HG02870 (cell line): ENCODE data around the gene PRDM16.
"Not testable (repeated sequence)": the region's sequence is repeated elsewhere in the genome, so short reads cannot be mapped to it uniquely, and the experiment has no call there.

ENCODE experiments used
- ATAC-seq: cut with Tn5 transposase; IDR thresholded peaks from one replicate; pipeline ENCODE4 v1.9.1; 2021; ENCODE audit warnings: mild to moderate bottlenecking, moderate library complexity; ENCODE audit not compliant: unreplicated experiment

PRDM16 gene

DNA sequence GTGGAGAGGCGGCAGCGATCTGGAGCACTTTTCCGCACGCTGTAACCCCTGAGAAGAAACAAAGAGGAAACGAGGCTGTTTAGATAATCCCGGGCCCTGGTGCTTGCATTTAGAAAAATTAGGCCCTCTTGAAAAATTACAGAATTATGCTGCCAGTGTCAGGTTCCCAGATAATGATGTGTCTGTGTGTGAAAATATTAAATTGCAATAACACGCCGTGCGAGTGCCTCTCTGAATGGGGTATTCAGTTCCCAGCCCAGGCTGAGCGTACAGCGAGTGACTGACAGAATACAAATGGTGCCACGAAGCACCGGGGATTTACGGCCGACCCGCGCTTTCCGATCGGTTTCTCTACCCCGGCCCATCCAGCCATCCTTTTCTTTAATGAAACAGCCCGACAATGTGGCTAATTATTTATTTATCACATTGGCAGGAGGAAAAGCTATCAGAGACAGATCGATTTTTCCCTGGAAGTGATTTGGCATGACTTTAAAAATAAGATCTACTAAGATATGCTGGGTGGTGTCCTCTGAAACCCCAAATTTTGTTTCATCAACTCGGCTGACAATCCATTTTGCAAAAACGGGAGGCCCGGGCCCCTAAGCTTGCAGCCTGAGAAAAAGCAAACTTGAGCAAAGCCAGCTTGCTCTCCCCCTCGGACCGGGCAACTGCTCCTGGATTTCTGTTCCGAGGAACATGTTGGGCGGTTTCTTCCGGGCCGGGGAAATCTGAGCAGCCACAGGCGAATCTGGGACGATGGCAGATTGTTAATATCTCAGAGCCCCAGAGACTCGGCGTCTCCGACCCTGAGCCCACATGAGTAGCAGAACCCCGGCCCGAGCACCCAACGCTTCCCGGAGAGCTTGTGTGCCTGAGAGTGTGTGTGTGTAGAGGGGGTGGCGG lies 11.3 kb downstream of the PRDM16 start:
- ATAC-seq, result no peak

DNA sequence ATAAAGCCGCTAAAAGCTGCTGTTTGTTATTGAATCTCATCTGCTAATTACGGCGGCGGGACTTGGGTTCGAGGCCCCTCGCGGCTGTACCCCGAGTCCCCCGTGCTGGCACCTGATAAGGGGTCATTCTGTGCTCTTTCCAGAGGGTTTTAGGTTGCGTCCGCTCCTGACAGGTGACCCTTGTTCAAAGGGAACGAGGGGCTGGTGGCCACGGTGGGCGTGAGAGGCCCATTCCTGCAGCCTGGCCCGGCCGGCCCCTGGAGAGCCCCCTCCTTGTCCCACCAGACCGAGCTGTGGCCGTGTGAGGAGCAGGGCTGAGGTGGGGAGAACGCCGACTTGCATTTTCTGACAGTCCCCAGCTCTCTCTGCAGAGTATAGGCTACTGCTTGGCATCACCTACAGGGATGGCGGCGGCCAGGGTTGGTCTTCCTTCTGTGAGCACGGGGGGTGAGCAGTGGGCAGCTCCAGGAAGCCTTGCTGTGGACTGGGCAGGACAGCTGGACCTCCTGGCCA lies 12.2 kb downstream of the PRDM16 start:
- no peak for ATAC-seq

DNA sequence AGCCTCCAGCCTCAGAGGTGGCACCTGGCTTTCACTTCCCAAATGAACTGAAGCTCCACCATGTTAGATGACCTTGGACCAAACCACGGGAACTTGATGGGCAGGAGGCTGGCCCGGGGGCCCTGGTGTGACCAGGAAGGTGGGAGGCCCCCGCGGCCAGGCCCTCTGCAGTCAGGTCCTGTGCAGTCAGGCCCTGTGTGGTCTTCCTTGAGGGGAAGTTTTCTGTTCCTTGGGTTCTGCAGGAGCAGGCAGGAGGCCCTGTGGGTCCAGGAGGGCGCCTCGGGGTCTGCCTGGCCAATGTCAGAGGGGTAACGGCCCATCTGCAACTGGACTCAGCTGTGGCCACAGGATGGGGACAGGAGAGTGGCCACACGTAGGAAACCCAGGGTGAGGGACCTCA lies 13.0 kb downstream of the PRDM16 start:
- ATAC-seq, result no peak

DNA sequence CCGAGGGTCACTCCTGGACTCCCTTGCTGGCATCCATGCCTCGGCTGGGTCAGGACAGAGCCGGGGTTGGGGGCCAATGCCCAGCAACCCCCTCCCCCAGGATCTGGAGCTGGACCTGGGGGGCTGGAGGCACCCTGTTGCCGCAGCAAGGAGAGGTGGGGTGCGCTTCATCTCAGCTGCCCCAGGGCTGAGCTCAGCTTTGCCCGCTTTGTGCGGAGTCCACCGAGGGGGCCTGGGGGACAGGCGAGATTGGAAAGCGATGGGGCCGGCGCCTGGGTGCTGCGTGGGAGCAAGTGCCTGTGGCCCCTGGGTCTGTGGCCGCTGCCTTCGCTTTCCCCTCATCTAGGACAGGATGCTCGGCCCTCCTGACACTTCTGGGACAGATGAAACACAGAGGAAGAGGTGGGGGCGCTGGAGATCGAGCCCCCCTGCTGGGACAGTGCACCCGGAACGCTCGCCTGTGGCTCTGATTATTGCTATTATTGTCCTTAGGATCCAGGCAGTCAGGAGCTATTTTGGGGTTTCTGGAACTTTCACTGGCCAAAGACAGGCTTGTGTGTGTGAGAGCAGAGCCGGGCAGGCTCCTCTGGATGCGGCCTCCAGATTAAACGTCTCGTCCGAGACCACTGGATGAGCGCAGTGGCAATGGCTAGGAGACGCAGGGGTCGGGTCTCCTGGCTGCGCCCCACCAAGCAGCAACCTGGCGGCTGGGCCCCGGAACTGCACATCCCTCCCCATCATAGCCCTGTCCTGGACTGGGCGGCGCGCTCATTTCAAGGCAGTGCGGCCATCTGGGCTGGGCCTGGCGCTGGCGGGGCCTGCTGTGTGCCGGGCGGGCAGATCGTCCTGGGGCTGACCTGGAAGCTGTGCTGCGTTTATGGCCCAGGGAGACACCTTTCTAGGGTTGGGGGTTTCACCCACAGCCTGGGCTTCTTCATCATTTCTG lies 13.8 kb downstream of the PRDM16 start:
- ATAC-seq, result no peak

DNA sequence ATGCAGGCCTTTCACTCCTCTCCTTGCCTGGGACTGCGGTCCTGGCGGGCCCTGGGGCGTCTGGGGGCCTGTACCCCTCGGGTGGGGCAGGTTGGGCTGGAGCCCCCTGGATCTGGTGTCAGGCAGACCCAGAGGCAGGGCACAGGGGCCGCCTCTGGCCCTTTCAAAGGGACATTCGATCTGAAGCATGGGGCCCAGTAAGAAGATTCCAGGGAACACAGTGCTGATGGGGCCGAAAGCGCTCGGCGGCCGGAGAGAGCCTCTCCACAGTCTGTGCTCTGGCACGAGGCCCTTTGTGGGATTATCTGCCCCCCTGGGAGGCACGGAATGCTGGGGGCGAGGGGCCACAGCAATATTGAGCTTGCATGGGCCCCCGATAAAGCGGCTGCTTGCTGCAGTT lies 15.2 kb downstream of the PRDM16 start:
- ATAC-seq, result no peak

DNA sequence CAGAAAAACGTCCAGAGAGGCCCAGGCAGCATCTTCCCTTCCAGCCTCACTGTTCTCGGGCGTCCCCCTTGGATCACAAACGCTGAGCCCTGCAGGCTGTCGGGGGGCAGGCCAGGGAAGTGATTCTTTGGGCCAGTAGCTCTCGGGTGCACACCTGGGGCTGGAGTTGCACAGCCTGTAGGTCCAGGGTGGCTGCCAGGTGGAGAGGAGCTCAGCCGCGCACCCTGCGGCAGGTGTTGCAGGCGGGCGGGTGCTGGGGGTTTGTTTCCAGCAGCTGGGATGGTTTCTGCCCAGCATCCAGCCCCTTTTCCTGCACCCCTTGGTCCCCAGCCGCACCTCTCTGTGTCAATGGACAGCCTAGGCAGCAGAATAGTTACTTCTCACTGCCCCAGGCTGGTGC lies 15.7 kb downstream of the PRDM16 start:
- ATAC-seq, result no peak

DNA sequence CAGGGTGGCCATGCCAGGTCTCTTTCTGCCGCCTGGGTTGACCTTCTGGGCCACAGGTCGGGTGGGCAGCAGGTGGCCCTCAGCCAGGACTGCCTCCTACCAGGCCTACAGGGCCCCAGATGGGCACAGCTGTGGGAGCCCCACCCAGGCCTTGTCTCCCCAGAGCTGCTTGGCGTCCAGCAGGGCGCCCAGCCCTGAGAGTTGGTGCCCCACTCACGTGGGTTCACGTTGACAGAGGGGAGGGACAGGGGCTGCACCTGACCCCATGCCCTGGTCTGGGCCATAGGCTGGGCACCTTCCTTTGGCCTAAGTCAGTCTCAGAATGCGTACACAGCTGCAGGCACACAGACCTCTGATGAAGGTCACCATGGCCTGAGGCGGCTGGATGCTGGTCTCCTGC lies 16.7 kb downstream of the PRDM16 start:
- no peak for ATAC-seq

DNA sequence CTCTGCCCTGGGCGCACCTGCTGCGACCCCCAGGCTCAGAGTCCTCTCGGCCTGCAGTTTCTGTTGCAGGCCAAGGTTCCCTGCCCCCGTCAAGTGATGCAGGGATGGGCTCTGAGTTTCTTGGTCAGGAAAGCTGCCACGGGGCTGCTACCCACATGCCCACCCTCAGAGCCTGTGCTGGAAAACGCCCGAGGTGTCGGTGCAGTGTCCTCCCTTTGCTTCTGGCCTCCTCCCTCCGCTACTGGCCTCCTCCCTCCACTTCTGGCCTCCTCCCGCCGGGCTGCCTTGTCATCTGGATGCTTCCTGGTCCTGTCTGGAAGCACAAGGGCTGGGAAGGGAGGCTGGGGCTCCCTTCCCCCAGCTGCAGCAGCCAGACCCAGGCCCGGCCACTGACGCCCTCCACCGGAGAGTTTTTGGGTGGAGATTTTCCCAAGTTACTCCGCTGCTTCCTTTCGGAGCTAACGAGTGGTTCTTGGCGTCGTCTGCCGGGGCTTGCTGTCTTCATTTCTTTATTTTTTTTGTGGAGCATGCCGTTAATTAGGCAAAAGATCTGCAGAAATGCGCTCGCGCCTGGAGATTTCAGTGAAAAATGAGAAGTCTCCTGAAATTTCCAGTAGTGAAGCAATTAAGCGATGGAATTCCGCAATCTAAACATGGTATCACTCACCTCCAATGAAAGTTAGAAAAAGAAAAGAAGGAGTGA lies 17.4 kb downstream of the PRDM16 start:
- ATAC-seq, result no peak

DNA sequence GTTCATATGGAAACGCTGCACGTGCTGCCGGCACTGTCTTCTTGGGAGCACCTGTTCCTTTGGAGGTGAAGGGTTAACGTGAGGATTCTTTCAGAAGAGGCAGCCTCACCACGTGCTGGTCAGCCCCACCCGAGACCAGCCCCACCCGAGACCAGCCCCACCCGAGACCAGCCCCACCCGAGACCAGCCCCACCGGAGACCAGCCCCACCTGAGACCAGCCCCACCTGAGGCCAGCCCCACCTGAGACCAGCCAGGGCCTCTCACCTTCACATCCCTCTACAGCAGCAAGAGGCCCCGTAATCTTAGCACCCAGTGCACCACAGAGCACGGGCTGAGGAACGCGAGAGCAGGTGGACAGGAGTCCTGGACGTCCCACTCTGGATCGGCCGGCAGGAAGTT lies 18.0 kb downstream of the PRDM16 start:
- ATAC-seq, result no peak

DNA sequence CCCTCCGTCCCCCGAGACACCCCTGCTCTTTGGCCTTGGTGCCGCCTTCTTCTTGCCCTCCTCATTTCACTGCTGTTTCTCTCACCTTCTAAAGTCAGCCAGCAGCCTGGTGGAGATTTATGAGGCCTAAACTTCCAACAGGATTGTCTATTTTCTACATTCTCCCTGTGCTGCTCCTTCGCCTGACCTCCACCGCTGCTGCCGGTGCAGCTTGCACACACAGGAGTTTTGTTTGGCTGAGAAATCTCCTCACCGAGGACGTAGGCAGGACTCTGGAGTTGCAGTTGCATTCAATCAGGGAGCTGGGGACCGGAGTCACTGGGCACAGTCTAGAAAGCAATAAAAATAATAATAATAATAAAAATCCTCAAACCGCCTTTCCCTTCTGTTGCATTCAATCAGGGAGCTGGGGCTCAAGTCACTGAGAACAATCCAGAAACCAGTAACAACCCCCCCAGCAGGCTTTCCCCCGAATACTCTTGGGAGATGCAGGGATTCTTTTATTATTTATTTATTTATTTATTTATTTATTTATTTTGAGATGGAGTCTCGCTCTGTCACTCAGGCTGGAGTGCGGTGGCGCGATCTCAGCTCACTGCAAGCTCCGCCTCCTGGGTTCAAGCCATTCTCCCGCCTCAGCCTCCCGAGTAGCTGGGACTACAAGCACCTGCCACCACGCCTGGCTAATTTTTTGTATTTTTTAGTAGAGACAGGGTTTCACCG lies 19.1 kb downstream of the PRDM16 start:
- not testable (repeated sequence) for ATAC-seq

DNA sequence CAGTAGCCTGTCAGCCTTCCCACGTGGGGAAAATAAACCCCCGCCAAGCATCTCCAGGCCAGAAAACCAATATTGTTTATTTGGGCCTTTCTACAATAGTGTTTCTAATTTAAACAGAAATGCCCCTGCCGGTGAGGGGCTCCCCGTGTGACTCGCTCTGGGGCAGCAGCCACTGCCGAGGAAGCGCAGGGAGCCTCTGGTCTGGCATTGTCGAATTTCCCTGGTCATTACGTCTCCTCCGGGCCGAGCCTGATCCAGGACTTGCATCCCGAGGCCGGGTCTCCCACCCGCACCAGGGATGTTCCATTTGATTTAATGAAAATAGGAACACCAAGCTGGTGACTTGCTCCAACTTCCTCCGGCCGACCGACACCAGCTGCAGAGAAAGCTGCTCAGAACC lies 20.5 kb downstream of the PRDM16 start:
- ATAC-seq, result no peak

DNA sequence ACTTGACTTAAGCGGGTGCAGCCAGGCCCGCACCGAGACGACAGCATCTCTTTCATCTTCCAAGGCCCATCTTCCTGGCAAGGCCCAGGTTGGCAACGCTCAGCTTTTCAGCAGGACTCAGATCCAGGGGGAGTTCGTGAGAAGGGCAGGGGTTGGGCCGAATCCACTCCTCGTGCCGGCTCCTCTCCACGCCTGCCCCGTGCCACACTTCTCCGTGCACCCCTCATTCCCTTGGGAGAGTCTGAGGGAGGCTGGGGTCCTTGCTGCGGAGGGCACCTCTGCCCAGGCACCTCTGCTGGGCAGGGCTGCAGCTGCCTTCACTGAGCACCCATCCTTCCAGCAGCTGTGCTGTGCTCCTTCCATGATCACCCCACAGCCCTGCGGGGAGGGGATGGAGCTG lies 22.3 kb downstream of the PRDM16 start:
- no peak for ATAC-seq

DNA sequence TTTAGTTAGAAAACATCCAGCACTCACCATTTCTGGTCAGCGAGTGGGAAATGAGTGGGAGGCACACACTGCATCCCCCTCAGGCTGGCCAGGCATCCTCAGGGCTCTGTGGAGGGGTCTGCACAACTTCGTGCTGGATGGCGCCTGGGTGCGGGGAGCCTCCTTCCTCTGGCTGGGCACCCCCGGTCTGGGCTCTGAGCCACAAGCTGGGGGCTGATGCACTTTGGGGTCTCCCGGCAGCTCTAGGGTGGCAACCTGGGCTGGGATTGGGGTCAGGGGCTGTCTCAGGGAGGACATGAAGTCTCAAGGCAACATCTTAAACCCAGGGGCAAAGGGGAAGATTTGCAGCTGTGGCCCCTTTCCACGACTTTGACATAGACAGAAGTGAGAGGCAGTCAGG lies 23.5 kb downstream of the PRDM16 start:
- no peak for ATAC-seq

DNA sequence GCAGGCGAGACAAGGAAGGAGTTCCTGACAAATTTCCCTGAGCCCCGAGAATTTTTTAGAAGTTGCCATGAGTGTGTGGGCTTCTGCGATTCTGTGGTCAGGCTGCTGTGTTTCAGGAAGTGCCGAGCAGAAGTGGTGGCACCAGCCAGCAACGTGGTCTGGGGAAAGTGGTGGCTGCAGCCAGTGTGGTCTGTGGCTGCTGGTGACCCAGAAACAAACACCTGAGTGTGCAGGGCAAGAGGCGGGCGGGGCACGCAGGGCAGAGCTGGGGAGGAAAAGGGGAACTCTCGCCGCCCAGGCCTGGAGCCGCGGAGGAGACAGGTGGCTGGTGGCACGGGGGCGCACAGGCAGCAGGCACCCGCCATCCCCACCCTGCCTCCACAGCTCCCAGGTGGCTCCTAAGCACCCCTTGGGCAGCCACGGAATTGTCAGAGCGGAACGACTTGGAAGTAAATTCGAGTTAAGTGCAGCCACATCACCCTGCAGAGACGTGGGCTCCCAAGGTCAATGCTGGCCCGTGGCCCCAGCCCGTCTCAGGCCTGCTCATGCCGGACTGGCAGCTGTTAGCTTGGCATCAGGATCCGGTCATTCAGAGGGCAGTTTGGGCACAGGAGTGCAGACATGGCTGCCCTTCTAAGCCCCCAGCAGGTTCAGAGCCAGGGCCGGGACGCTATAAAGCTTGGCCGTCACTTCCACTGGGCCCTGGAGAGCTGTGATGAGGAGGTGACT lies 25.1 kb downstream of the PRDM16 start:
- no peak for ATAC-seq

DNA sequence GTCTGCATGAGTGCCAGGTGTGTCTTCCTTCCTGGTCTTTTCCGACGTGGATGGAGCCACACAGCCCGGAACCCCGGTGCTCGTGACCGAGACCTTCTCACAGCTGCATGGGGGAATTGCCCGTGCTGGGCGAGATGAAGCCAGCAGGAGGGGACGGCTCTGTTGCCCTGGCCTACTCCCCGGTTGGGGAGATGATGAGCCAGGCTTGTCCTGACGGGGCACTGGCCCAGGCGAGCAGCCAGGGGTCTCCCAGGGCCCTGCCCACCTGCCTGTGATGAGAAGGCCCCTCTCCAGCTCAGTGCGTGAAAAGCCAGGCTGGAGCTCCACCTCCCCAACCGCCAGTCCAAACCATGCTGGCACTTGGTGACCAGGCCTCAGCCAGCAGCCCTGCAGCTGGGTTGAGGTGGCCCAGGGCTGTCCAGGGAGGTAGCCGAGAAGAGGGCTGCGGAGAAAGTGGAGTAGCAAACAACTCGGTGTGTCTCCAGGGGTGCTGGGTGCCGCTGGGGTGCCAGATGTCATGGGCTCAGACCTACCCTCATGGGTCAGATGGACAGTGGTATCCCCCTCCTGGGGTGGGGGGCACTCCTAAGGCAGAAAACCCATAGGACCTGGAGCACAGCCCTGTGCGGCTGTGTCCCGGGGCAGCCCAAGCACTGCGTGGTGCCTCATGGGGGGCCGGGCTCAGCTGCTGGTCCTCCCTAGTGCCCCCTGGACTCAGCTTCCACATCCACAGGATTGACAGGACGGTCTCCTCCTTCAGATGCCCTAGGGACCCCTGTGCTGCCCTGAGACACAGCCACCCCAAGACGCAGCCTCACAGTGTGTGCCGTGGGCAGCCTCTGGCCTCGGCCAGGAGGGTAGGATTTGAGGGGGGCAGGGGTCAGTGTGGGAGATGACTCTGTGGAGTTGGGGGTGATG lies 26.1 kb downstream of the PRDM16 start:
- no peak for ATAC-seq

DNA sequence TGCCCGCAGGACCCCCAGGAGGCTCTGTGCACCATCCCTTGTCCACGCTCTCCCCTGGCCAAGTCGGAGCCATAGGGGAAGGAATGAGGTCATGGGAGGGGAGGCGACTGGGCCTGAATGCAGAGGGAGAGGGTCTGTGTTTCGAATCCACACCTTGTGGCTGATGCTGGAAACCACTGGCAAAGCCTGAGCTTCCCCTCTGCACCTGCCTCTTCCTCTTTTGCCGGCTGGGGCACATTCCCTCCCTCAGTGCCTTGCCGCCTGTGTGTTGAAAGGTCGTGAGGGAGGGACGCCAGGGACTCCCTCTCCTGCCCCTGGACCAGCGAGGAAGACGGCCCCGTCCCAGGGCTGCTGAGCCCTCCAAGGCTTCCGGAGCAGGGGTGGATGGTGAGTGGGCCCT lies 27.3 kb downstream of the PRDM16 start:
- ATAC-seq, result no peak

DNA sequence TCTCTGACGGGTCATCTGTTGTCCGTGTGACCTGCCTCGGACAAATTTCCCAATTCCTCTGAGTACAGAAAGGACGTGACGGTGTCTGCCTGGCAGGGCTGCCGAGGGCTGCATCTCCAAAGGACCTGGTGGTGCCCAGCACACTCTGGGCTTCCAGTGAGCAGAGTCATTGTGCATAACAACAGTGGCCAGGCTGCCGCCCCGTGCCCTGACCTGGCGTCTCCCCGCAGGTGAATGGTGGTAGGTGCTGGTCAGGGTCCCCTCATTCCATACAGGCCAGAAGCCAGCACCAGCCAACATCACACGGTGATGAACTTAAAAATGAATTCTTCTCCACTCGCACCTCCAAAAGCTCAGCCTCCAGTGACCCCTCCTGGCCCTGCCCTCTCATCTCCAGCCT lies 28.2 kb downstream of the PRDM16 start:
- no peak for ATAC-seq

DNA sequence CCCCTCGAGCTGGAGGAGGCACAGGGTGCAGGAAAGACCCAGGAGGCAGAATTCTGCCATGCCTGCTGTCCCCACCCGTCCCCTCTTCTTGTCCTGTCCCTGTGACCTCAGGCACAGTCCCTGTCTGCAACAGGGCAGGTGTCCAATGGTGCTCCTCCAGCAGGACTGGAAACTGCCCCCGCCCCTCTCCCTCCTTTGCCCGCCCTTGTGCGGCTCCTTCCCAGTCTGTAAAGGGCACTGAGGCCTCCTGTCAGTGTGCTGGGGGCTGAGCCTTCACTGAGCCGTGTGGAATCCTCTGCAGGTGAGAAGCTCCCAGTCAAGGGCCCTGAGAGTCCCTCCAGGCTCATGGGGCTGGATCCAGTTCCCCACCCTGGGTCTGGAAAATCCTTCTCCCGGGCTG lies 28.9 kb downstream of the PRDM16 start:
- ATAC-seq, result no peak

DNA sequence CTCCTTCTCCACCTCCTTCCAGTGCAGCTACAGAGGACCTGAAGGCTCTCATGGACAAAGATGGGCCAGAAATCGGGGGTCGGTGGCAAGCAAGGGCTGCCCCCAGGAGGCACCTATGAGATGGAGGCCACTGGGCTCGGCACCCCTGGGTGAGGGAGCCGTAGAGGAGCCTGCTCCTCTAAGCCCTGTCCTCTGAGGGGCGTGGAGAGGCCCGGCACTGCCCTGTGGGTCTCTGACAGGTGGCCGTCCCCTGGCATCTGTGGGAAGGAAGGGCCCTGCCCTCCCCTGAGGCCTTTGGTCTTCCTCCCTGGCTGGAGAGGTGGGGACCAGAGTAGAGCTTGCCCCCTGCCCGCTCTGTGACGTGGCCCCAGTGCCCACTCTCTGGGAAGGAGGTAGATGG lies 30.9 kb downstream of the PRDM16 start:
- no peak for ATAC-seq
